Stimulated activated CD4-positive, alpha-beta T cell treated with anti-CD3 and anti-CD28 coated beads, Interleukin-12 subunit alpha, Interleukin-12 subunit beta, amount 100 ng/mL, for 4 hours (primary cell): ENCODE results near the gene TBC1D2B.

ENCODE experiments used
- DNase-seq: peaks from one replicate; pipeline ENCODE4 v3.0.0-alpha.2; 2020

The TBC1D2B gene

GRCh38 chr15:78024519-78024870, 53.0 kb downstream of the TBC1D2B start:
- DNase-seq, result no peak

DNA sequence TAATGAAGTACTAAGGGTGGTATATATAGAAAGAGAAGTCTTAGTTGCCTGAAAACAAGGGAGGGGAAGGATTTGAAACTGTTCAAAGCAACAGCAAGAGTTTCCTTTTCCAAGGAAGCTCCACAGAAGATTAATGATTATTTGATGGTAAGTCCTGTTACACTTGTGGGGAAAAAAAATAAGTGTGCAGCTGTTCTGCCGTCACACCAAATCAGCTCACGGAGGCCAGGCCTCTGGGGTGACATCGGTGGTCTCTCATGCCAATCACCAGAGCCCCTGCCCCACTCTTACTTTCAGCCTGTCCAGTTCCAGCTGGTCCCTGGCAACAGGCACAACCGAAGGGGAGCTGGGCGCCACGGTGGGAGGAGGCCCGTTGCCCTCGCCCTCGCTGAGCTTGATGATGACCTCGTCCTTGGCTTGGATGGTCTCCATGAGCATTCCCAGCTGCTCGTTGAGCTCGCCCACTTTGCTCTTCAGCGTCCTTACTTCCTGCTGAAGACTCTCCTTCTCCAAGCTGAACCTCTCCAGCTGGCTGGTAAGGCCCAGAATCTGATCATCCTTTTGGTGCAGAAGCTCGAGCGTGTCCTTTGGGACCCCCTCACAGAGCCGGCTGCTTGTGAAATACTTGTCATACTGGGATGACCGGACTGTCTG, 53.5 kb downstream of the TBC1D2B start:
- no peak for DNase-seq

DNA sequence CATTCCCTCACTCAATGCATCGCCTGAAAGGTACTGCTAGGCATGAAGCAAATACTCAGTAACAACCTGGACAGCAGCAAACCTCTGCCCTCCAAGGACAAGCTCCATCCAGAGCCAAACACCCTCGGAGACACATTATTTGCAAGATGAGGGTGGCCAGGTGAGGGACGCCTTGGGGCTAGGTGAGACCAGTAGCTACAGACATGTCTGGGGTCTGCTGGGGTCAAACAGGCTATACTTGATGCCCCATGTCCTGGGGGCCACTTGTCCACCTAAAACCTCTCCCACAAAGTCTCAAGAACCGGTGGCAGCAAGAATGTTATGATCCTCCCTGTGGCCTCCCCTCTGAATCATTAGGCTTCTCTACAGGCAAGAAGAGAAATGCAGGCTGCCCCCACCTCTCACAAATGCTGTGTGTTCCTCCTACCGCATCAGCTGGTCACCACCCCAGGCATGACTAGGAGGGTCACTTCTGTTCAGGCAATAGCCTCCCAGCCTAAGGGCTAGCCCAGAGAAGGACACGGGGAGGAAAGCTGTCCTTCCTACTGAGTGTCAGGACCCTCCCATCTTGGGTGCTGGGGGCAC, 54.3 kb downstream of the TBC1D2B start:
- DNase-seq, result no peak

GRCh38 chr15:78021761-78022160, 55.8 kb downstream of the TBC1D2B start:
- no peak for DNase-seq

DNA sequence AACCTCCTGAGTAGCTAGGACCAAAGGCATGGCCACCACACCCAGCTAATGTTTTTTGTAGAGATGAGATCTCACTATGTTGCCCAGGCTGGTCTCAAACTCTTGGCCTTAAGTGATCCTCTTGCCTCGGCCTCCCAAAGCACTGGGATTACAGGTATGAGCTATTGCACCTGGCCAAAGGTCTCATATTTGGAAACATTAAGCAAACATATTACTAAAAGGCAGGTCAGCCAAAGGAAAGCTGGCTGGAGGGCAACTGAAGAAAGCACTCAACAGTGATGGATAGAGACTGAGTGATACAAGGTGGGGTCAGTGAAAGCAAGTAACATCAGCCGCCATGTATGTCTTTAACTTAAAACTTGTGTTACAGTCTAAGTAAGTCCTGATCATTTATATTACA, 57.5 kb downstream of the TBC1D2B start:
- no peak for DNase-seq

DNA sequence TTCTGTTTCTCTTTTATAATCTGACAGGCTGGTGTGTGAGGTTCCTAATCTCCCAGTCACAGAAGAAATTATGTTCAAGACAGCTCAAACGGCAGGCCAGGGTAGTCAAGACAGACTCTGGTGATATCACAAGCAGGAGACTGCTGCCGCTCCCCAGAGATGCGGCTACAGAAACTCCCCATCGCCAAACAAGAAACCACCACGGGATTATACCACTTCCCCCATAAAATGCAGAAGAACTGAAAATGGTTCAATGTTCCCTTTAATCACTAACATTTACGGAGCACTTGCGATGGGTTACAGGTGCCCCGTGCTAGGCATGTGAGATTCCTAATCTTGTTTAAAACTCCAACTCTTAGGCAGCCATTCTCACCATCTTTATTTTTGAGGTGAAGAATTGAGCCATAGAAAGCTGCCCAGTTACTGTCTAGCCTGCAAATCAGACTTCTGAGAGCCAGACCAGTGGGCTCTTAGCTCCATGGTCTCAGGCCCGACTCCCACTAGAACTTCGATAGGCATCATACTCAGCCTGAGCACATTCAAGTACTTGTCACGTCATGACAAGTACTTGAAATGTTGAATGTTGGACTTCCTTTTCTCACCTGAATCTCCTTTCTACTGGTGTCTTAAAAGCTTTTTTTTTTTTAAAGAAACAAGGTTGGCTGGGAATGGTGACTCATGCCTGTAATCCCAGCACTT, 58.4 kb downstream of the TBC1D2B start:
- DNase-seq, result no peak

GRCh38 chr15:78018445-78018844, 59.1 kb downstream of the TBC1D2B start:
- DNase-seq, result no peak

GRCh38 chr15:78016860-78017259, 60.7 kb downstream of the TBC1D2B start:
- DNase-seq, result no peak

- no peak for DNase-seq
These were observed 64.9 kb downstream of the TBC1D2B start for GRCh38 chr15:78012643-78013077.

- no peak for DNase-seq
These were observed 67.4 kb downstream of the TBC1D2B start for GRCh38 chr15:78010067-78010466.

DNA sequence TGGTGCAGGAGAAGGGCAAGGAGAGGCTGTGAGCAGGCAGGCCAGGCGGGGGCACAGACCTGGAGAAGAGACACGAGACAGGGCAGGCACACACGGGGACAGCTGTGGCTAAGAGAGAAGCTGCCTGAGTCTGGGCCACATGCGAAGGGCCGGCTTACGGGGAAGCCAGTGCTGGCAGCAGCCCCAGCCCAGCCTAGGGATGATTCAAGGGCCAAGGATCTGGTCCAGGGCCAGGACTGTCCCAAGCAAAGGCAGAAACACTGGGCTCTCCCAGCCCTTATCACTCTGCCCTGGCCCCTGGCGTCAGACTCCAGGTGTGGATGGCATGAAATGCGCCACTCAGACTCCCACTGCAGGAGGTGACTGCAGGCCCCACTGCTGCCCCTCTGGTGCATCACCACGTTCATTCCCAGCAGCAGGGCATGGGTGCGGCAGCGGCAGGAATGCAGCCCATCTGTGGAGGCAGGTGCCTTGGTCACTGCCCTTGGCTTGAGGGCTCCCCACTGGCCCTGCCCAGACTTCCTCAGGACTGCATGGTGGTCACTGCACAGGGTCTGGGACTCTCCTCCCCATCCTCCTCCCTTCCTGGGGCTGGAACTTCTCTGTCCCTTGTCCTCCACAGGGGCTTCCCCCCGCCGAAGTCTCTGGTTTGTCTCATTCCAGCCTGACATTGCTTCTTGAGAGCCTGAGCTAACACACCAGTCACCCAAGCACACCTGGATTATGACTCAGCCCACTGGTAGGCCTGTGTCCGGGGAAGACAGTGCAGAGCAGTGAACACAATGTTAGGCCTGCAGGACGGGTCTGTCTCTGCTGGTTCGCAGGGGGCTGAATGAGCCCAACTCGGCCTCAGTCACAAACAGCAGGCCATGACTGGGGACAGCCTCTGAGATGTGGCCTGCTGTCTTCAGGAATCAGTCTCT, 69.3 kb downstream of the TBC1D2B start:
- DNase-seq, result no peak

DNA sequence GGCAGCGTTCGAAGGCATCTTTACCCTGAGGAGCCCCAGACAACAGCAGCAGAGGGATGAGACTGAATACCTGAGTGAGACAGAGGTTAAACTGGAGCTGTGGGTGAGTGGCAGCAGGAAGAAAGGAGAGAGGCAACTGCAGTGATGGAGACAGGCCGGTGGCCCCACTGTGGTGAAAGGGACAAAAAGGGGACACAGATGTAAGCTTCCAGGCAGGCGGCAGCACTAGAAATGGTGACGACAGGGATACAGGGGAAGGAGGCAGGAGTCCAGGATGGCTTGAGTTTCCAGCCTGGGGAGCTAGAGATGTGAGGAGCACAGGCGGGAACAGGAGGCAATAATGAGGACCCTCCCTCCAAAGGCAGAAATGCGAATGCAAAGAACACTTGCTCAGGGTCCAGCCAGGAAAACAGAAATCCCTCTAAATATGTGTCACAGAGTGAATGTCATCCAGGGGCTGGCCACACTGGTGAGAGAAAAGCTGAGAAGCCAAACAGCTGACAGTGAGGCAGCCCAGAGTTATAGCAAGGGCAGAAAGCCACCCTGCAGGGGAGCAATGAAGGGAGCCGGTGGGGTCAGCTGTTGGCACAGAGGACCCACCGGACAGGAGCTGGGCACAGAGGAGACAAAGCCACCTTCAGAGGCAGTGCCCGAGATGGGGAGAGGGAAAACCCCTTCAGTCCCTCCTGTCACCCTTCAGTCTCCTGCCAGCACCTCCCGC, 70.1 kb downstream of the TBC1D2B start:
- DNase-seq, result no peak

DNA sequence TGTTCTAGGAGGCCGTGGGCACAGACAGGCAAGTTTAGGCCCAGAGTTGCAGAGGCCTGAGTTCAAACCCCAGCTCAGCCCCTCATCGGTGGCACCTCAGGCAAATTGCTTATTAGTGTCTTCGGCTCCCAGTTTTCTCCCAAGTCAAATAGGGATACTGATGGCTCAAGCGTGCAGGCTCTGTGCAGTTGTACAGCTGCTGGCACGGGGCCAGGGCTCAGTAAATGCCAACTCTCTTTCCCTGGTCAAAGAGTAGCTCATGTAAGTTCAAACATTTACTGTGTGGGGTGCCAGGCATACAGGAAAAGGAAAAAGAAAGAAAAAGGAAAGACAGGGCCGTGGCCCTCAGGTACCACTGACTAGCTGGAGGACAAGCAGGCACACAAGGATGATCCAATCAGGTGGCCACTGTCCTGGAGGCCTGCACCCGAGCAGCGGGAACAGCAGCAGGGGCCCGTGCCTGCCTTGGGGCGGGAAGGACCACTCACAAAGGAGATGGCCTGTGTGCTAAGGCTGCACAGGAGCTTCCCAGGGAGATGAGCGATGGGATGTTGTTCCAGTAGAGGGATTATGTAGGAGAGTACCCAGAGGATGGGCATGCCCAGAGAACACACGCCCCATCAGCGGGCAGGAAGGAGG, 70.8 kb downstream of the TBC1D2B start:
- no peak for DNase-seq

- DNase-seq, result no peak
These were observed 72.4 kb downstream of the TBC1D2B start for GRCh38 chr15:78004919-78005634.

DNA sequence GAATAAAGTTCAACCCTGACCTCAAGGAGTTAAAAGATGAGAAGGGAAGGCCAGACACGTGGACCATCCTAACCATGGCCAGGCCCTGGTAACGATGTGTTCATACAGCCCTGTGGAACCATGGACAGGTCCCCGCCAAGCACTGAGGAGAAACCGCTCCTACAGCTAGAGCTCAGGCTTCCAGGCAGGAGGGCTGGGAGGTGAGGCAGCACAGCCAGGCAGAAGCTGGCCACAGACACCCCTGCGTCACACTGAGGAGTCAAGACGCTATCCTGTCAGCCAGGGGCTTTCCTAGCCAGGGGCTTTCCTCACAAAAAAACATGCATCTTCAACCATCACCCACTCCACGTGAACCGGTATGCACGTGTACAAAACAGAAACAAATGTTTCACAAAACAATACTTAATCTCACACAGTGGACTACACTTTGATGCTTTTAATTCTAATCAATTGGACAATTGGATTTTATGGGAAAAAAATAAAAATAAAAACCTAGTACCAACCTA, 73.2 kb downstream of the TBC1D2B start:
- DNase-seq, result no peak

DNA sequence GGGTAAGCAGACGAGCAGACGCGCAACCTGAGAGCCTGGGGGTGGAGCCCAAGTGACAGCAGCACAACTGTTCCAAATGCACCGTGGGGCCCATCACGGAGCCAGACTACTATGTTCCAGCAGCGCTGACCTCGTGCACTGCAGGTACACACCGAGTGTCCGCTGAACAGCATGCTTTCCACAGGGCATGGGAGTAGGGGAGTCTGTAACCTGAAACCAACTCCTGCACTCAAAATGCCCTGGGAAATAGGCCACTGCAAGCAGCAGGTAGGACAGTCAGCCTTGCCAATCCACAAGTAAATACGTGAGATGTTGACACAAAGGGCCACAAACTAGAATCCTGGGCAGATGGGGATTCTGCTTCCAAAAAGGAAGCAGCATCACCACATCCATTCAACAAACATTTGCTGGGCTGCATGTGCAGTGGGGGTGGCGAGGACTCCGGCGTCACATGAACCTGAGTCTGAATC, 73.9 kb downstream of the TBC1D2B start:
- no peak for DNase-seq

DNA sequence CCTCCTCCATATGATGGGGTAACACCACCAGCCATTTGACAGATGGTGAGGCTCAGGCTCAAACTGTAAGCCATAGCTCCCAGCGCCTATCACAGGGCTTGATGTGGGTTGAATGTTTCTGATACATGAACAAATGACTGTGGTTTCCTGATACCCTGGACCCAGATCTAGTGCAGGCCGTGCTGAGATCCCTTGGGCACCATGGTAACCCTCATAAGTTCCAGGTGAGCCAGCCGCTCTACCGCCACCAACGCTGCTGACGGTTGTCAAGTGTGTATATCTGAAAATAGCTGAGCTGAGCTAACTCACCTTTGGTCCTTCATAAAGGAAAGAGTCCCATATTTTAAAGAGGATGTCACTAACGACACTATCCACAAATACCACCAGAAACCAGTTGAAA, 74.5 kb downstream of the TBC1D2B start:
- no peak for DNase-seq

DNA sequence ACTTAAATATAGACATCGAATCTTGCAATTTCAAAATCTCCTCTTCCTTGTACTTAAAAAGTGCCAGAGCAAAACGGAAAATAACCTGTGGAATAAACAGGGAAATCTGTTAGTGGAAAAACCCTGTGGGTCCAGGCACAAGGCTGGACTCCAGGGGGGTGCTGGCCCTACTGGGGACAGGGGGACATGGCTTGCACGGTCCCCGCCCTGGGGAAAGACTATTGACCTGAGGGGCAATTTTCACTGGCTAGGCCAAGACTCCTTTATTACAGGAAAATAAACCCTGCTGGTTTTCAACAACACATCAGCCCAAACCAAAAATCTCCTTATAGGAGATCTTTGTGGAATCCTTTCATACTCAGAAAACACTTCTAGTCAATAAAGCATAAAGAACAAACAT, 75.9 kb downstream of the TBC1D2B start:
- no peak for DNase-seq

DNA sequence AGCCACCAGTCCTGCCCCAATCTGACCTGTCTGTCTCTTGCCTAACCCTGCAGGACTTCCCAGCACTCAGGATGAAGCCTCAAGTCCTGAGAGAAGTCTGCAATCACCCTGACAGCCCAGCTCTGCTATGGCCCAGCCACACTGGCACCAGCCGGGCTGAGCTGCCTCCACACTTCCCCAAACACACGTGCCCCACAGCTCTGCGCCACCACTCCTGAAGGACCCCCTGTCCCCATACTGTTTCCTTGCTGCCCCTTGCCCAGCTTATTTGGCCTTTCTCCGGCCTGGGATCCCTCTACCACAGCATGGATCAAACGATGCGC, 76.6 kb downstream of the TBC1D2B start:
- no peak for DNase-seq

DNA sequence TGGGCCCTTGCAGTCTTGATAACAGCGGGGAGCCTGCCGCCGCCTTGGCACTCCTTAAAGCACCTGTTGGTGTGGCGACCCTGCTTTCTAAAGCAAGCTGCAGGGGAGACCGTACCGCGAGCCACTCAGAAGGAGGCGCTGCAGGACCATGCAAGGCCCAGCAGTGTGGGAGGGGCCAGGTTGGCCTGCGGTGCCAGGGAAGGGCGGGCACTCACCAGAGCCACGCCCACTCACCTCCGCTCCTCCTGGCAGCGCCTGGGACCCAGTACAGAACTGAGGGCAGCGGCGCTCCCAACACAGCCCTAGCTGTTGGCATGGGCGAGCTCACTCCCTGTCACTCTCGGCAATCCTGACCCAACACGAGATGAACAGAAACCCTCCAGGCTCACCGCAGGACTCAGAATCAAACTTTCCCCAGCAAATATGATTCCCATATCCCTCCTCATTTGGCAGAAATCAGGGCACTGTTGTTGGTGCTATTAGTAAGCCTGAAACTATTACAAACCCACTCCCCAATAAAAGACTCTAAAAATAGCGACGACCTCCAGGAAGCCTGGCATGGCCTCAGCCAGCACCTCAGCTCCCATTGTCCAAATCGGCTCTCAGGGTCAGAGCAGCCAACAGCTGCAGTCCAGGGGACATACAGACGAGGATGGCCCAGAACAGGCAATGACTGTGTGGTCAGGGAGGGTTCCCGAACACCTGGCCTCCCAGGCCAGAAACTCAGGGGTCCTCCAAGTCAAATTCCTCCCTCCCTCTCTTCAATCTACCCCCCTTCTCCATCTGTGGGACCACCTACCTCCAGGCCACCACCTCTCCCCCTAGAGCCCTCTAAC, 77.2 kb downstream of the TBC1D2B start:
- peak; percentile 72 for DNase-seq
